PFSK-1 (cell line): Measurements from ENCODE around the gene RYR3.

ENCODE experiments used
- POLR2AphosphoS5 ChIP-seq: IDR thresholded peaks from 2 replicates; pipeline ENCODE4 v1.6.1; 2012; ENCODE audit warnings: low read depth, mild to moderate bottlenecking, control low read depth, low read length, moderate library complexity
- REST ChIP-seq, 2 experiments: IDR thresholded peaks; 2 replicates each; pipeline versions ENCODE4 v1.6.1 to v1.8.0; 2011 to 2012; ENCODE audit warnings: low read depth in 2 of 2, low read length in 2 of 2, control low read depth in 1 of 2, inconsistent platforms in 1 of 2, mild to moderate bottlenecking in 1 of 2, moderate library complexity in 1 of 2; ENCODE audit not compliant: insufficient read depth in 1 of 2

GRCh38 chr15:33780011-33780768, 469.4 kb downstream of the RYR3 start:
- TF ChIP-seq POLR2AphosphoS5 (no peak), REST (IDR thresholded peaks at IDR 0.05; ENCODE audit: insufficient read depth in 1 of 2, low read depth in 2 of 2, low read length in 2 of 2) (no peak)
